ENCODE measurements around the gene TRIM31. TPM values are rescaled to one million over a fixed set of nuclear protein-coding genes. Genes with fewer than 3 reads are reported as not detected.
A peak's percentile ranks its signal among the peaks of the same experiment; 100 is the strongest.

TRIM31 gene
- polyA plus RNA-seq, 3 donors from 2014 or later = not detected

DNA sequence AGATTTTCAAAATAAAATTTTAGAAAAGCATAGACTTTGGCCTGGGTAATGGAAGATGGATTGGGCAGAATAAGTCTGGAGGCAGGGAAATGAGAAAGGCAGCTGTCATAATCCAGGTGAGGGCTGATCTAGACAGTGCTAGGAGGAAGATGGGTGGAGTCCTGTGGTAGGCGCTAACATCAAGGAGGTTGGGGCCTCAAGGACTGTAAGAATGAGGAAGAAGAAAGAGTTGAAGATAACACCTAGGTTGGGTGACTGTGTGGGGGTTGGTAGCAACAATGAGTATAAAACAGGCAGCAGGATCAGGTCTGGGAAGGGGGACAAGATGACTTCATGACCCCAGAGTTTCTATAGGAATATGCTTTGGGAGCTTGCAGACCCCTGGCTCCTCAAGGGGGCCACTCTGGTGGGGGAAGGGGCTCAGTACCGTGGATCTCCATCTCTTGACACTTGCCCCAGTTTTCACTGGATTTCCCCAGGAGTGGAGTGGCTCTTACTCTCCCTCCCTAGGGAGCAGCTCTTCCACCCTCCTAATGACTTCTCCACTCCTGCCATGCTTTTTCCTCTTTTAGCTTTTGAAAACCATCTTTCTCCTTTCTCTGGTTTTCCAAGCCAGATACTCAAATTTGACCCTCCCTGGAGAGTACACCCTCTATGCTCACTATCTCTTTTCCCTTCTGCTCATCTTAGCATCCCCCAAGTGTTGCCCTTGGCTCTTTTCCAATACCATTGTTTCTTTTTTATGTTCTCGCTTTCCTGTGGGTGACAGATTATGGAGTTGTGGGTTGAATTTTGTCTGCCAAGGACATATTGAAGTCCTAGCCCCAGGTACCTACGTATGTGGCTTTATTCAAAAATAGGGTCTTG is 14.8 kb downstream of the TRIM31 start:
- Mint-ChIP-seq H3K9me3 (no peaks in the 10 kb centered on the region), H3K36me3 (no peaks in the 10 kb centered on the region), H3K4me3 (no peak overlapping the region), H3K4me1 (peaks cover 30 to 35% of the 10 kb centered on the region in 2 donors), H3K27ac (peak overlapping the region in 1 of 6 donors; percentile 42), H3K27me3 (ENCODE audit: low read depth in 3 of 3) (peaks cover 24 to 41% (median 36%) of the 10 kb centered on the region in 3 donors)
- no peak for DNase-seq

- no peaks in the 10 kb centered on the region for H3K36me3 Mint-ChIP-seq
- no peaks in the 10 kb centered on the region for H3K9me3 Mint-ChIP-seq
- peaks cover 21 to 41% (median 37%) of the 10 kb centered on the region in 3 donors for H3K27me3 Mint-ChIP-seq (ENCODE audit: low read depth in 3 of 3)
- H3K27ac Mint-ChIP-seq = no peak overlapping the region
- no peak for DNase-seq
- no peak overlapping the region for H3K4me3 Mint-ChIP-seq
- peaks cover 19 to 22% of the 10 kb centered on the region in 2 donors for H3K4me1 Mint-ChIP-seq
These were observed 16.1 kb downstream of the TRIM31 start for GRCh38 chr6:30096829-30097228.

DNA sequence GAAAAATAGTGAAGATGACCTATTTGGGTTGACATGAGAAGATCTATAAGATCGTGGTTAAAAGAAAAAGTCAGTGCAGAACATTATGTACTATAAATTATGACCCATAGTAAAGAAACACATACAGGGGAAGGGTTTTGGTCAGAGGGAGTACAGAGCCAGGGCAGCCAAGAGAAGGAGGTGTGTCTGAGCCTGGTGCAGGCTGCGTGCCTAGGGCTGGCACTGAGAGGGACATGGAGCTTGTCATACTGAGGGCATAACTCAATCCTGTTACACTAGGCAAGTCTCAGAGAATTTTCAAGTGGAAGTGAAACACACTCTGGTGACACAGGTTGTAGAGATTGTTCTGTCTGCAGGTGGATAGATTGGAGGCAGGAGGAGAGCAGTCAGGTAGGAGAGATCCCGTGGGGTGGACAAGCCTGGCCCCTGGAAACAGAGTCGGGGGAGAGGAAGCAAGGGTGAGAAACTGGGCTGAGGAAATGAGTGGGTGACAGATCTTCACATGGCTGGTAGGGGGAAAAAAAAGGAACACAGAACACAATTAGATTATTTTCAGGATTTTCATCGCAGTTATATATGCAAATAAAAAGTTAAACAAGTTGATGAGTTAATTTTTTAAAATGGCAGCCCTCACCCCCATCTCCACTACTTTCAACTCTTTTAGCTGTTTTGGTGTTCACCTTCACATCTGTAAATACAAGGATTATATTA is 18.8 kb downstream of the TRIM31 start:
- no peak overlapping the region for H3K4me3 Mint-ChIP-seq
- no peak for DNase-seq
- peaks cover 12 to 38% (median 31%) of the 10 kb centered on the region in 3 donors for H3K27me3 Mint-ChIP-seq (ENCODE audit: low read depth in 3 of 3)
- H3K36me3 Mint-ChIP-seq = peaks cover 0 to 4% (median 0%) of the 10 kb centered on the region in 3 donors
- H3K9me3 Mint-ChIP-seq = no peaks in the 10 kb centered on the region
- H3K4me1 Mint-ChIP-seq = no peaks in the 10 kb centered on the region
- H3K27ac Mint-ChIP-seq = no peak overlapping the region

GRCh38 chr6:30092852-30093543 is 19.9 kb downstream of the TRIM31 start:
- Mint-ChIP-seq H3K4me1 (no peaks in the 10 kb centered on the region), H3K36me3 (peaks cover 0 to 4% (median 0%) of the 10 kb centered on the region in 3 donors), H3K9me3 (no peaks in the 10 kb centered on the region), H3K27me3 (ENCODE audit: low read depth in 3 of 3) (peaks cover 5 to 34% (median 24%) of the 10 kb centered on the region in 3 donors), H3K4me3 (no peak overlapping the region), H3K27ac (no peak overlapping the region)
- no peak for DNase-seq

DNA sequence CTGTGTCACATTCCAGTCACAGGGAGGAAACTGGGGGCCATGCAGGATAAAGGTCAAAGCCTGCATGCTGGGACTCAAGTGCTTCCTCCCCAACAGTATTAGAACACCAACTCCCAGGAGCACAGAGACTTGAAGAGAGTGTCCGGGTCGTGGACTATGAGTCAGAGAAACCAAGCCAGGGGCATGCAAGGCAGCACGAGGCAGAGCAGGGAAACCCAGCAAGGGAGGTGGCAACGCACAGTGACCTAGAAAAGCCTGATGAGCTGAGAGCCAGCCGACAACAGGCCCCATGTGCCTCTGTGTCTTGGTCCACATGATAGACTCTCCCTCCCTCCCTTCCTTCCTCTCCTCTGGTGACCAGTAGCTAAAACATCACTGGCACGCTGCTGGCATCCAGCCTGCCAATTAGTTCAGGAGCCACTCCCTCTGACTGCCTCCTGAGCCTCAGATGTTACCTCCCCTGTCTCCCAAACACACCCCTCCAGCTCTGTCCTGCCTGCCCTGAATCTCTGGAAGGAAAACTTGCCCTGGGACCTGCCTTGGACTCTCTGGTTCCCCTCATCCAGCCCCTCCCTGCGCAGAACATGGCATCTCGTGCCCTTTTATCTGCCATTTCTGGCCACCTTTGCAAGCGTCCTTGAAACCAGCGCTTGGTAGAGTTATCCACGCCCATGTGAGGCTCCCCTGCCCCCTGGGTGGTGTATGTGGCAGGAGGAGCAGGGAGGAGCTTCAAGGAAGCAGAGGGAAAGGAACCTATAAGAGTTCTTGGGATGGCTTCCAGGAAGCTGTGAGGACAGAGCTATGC is 21.1 kb downstream of the TRIM31 start:
- no peaks in the 10 kb centered on the region for H3K4me1 Mint-ChIP-seq
- peaks cover 0 to 4% (median 0%) of the 10 kb centered on the region in 3 donors for H3K36me3 Mint-ChIP-seq
- no peak overlapping the region for H3K4me3 Mint-ChIP-seq
- no peak for DNase-seq
- H3K27ac Mint-ChIP-seq = no peak overlapping the region
- H3K27me3 Mint-ChIP-seq (ENCODE audit: low read depth in 3 of 3) = peaks cover 7 to 34% (median 24%) of the 10 kb centered on the region in 3 donors
- no peaks in the 10 kb centered on the region for H3K9me3 Mint-ChIP-seq

- Mint-ChIP-seq H3K4me3 (no peak overlapping the region), H3K27ac (no peak overlapping the region), H3K27me3 (ENCODE audit: low read depth in 3 of 3) (peaks cover 7 to 32% (median 20%) of the 10 kb centered on the region in 3 donors), H3K36me3 (peaks cover 0 to 4% (median 0%) of the 10 kb centered on the region in 3 donors), H3K4me1 (no peaks in the 10 kb centered on the region), H3K9me3 (no peaks in the 10 kb centered on the region)
- no peak for DNase-seq
These were observed 25.0 kb downstream of the TRIM31 start for GRCh38 chr6:30087876-30088275.

- Mint-ChIP-seq H3K36me3 (peaks cover 3 to 15% (median 9%) of the 10 kb centered on the region in 3 donors), H3K27me3 (ENCODE audit: low read depth in 3 of 3) (peaks cover 16 to 39% (median 31%) of the 10 kb centered on the region in 3 donors), H3K4me1 (peaks cover 13 to 28% of the 10 kb centered on the region in 2 donors), H3K4me3 (no peak overlapping the region), H3K9me3 (peaks cover 0 to 3% (median under 1%) of the 10 kb centered on the region in 6 donors), H3K27ac (no peak overlapping the region)
- DNase-seq = no peak
These were observed 35.7 kb downstream of the TRIM31 start for GRCh38 chr6:30077218-30077617.

- H3K4me3 Mint-ChIP-seq = peak overlapping the region in 3 of 5 donors; percentile 33 to 36 (median 36)
- H3K36me3 Mint-ChIP-seq = peaks cover 9 to 22% (median 10%) of the 10 kb centered on the region in 3 donors
- peak overlapping the region in 1 of 6 donors; percentile 15 for H3K27ac Mint-ChIP-seq
- DNase-seq = no peak
- peaks cover 0 to 3% (median under 1%) of the 10 kb centered on the region in 6 donors for H3K9me3 Mint-ChIP-seq
- peaks cover 21 to 37% of the 10 kb centered on the region in 2 donors for H3K4me1 Mint-ChIP-seq
- peaks cover 16 to 47% (median 34%) of the 10 kb centered on the region in 3 donors for H3K27me3 Mint-ChIP-seq (ENCODE audit: low read depth in 3 of 3)
These were observed 36.8 kb downstream of the TRIM31 start for GRCh38 chr6:30075790-30076732.

- H3K27me3 Mint-ChIP-seq (ENCODE audit: low read depth in 3 of 3) = peaks cover 14 to 47% (median 30%) of the 10 kb centered on the region in 3 donors
- H3K4me1 Mint-ChIP-seq = peaks cover 29 to 45% of the 10 kb centered on the region in 2 donors
- H3K36me3 Mint-ChIP-seq = peaks cover 9 to 29% (median 16%) of the 10 kb centered on the region in 3 donors
- peaks cover 0 to 1% (median 0%) of the 10 kb centered on the region in 6 donors for H3K9me3 Mint-ChIP-seq
- peak within 1 kb of the TSS in 1 of 6 donors; percentile 15 for H3K27ac Mint-ChIP-seq
- H3K4me3 Mint-ChIP-seq = peak within 1 kb of the TSS in 3 of 5 donors; percentile 33 to 36 (median 36)
- no peak for DNase-seq
These were observed 37.6 kb downstream of the TRIM31 start, which contains the start of gene RNF39 for GRCh38 chr6:30075094-30075789. RNF39 (minus strand) TSS chr6:30075769; CDS start chr6:30075585, 184 bp downstream.

DNA sequence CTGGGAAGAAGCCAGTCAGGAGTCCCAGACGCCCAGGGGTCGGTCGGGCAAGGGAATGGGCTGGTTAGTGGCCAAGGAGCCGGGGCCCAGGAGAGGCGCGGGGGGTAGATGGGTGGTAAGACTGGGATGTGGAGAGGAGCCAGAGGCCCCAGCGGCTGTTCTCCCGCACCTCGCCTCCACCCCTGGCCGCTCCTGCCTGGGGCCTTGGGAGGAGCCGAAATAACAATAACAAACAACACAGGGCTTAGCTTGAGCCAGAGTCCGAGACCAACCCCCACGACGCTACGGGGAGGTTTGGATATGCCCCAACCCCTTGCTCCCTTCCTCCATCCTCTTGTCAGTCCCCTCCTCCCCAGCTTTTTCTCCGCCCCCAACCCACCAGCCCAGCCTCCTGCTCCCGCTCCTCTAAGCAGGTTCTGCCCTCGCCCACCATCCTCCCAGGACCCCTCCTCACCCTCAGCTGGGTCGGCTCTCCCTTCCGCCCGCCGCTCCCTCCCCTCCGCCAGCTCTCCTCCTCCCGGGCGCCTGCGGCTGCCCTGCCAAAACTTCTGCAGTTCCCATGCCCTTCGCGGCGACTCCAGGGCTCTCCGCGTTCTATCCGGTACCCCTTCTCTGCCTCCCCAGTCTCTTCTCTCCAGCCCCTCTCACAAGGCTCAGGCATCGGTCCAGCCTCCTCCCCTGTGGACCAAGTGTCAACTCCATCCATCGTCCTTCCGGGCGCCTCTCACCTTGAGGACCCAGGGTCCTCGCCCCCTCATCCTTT is 38.4 kb downstream of the TRIM31 start:
- peaks cover 12 to 47% (median 30%) of the 10 kb centered on the region in 3 donors for H3K27me3 Mint-ChIP-seq (ENCODE audit: low read depth in 3 of 3)
- no peak overlapping the region for H3K4me3 Mint-ChIP-seq
- H3K36me3 Mint-ChIP-seq = peaks cover 17 to 36% (median 24%) of the 10 kb centered on the region in 3 donors
- H3K27ac Mint-ChIP-seq = no peak overlapping the region
- H3K9me3 Mint-ChIP-seq = peaks cover 0 to 1% (median 0%) of the 10 kb centered on the region in 6 donors
- no peak for DNase-seq
- H3K4me1 Mint-ChIP-seq = peaks cover 30 to 52% of the 10 kb centered on the region in 2 donors

All from immature natural killer cell (primary cell).